Trophoblast cell (in vitro differentiated cells and primary cell): ENCODE results near the gene MS4A3.
"Not testable (repeated sequence)": the region's sequence is repeated elsewhere in the genome, so short reads cannot be mapped to it uniquely, and the experiment has no call there.

Experiments used
- DNase-seq, 2 donors: peaks; one replicate each; pipeline ENCODE4 v3.0.0-alpha.2; 2016
- H2AFZ ChIP-seq: 2 replicates; pipeline ENCODE4 v1.6.1; 2013; ENCODE audit warnings: low read length, moderate library complexity, mild to moderate bottlenecking; ENCODE audit not compliant: insufficient read depth, poor library complexity
- H2AK5ac ChIP-seq: 2 replicates; pipeline ENCODE4 v1.6.1; 2013; ENCODE audit warnings: mild to moderate bottlenecking, low read length
- H2BK120ac ChIP-seq: 2 replicates; pipeline ENCODE4 v1.6.1; 2013; ENCODE audit warnings: low read length, mild to moderate bottlenecking, moderate library complexity; ENCODE audit not compliant: insufficient read depth, poor library complexity
- H2BK12ac ChIP-seq: 2 replicates; pipeline ENCODE4 v1.6.1; 2013; ENCODE audit warnings: mild to moderate bottlenecking, low read length, moderate library complexity
- H2BK5ac ChIP-seq: 2 replicates; pipeline ENCODE4 v1.6.1; 2013; ENCODE audit warnings: low read length, low read depth, moderate library complexity, mild to moderate bottlenecking; ENCODE audit not compliant: poor library complexity
- H3K14ac ChIP-seq: 2 replicates; pipeline ENCODE4 v1.6.1; 2013; ENCODE audit warnings: mild to moderate bottlenecking, low read length
- H3K18ac ChIP-seq: 2 replicates; pipeline ENCODE4 v1.6.1; 2013; ENCODE audit warnings: mild to moderate bottlenecking, low read length
- H3K23ac ChIP-seq: 2 replicates; pipeline ENCODE4 v1.6.1; 2013; ENCODE audit warnings: low read length
- H3K27ac ChIP-seq: 2 replicates; pipeline ENCODE4 v1.5.1; 2013; ENCODE audit warnings: low read depth, mild to moderate bottlenecking, inconsistent platforms, low read length, moderate library complexity
- H3K27me3 ChIP-seq: 2 replicates; pipeline ENCODE4 v1.6.1; 2013; ENCODE audit warnings: inconsistent platforms, mild to moderate bottlenecking, low read length, moderate library complexity; ENCODE audit not compliant: insufficient read depth
- H3K36me3 ChIP-seq, 2 experiments: 1 replicate in 1 of 2; 2 replicates in 1 of 2; pipeline ENCODE4 v1.6.1; 2013; ENCODE audit warnings: low read length in 2 of 2, mild to moderate bottlenecking in 2 of 2, moderate library complexity in 1 of 2; ENCODE audit not compliant: insufficient read depth in 2 of 2, control insufficient read depth in 1 of 2
- H3K4ac ChIP-seq: 2 replicates; pipeline ENCODE4 v1.6.1; 2013; ENCODE audit warnings: low read depth, mild to moderate bottlenecking, low read length, moderate library complexity
- H3K4me1 ChIP-seq, 2 experiments: 1 replicate in 1 of 2; 2 replicates in 1 of 2; pipeline ENCODE4 v1.6.1; 2013; ENCODE audit warnings: low read length in 2 of 2, mild to moderate bottlenecking in 2 of 2, moderate library complexity in 1 of 2; ENCODE audit not compliant: insufficient read depth in 2 of 2, control insufficient read depth in 1 of 2
- H3K4me2 ChIP-seq: 2 replicates; pipeline ENCODE4 v1.6.1; 2013; ENCODE audit warnings: inconsistent platforms, mild to moderate bottlenecking, low read length, moderate library complexity
- H3K4me3 ChIP-seq: 2 replicates; pipeline ENCODE4 v1.5.1; 2013; ENCODE audit warnings: mild to moderate bottlenecking, low read depth, low read length, inconsistent platforms
- H3K79me1 ChIP-seq: one replicate; pipeline ENCODE4 v1.6.1; 2013; ENCODE audit warnings: low read length
- H3K79me2 ChIP-seq: 2 replicates; pipeline ENCODE4 v1.6.1; 2013; ENCODE audit warnings: low read length, mild to moderate bottlenecking; ENCODE audit not compliant: control insufficient read depth, insufficient read depth, poor library complexity
- H3K9ac ChIP-seq: 2 replicates; pipeline ENCODE4 v1.6.1; 2013; ENCODE audit warnings: mild to moderate bottlenecking, low read length
- H3K9me3 ChIP-seq: 2 replicates; pipeline ENCODE4 v1.6.1; 2013; ENCODE audit warnings: low read depth, mild to moderate bottlenecking, control low read depth, inconsistent platforms, low read length; ENCODE audit not compliant: insufficient read depth
- H4K12ac ChIP-seq: 2 replicates; pipeline ENCODE4 v1.6.1; 2013; ENCODE audit warnings: low read depth, mild to moderate bottlenecking, low read length, moderate library complexity
- H4K8ac ChIP-seq: 2 replicates; pipeline ENCODE4 v1.6.1; 2013; ENCODE audit warnings: low read depth, mild to moderate bottlenecking, low read length, moderate library complexity
- H4K91ac ChIP-seq: one replicate; pipeline ENCODE4 v1.6.1; 2013; ENCODE audit warnings: low read depth, mild to moderate bottlenecking, low read length, moderate library complexity
- WGBS: extraction: QIAGEN DNeasy Blood & Tissue Kit; methylation state at CpG from one replicate; pipeline ENCODE4 v1.1.7; 2013; ENCODE audit warnings: missing lambda C conversion rate; ENCODE audit not compliant: insufficient read length, insufficient coverage; ENCODE audit errors: extremely low coverage; 5-methylcytosine and 5-hydroxymethylcytosine counted together

Gene MS4A3

DNA sequence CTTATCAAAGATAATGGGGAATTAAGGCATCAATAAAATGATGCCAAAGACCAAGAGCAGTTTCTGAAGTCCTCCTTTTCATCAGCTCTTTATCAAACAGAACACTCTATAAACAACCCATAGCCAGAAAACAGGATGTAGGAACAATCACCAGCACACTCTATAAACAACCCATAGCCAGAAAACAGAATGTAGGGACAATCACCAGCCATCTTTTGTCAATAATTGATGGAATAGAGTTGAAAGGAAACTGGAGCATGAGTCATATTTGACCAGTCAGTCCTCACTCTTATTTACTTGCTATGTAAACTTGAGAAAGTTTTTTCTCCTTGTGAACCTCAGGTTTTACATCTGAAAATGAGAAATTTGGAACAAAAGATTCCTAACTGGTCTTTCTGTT, 42.0 kb downstream of the MS4A3 start:
- Histone ChIP-seq H3K36me3 (no peaks in the 10 kb centered on the region), H3K14ac (no peak overlapping the region), H4K8ac (no peak overlapping the region), H4K12ac (no peak overlapping the region), H3K4me2 (no peak overlapping the region), H3K27ac (no peak overlapping the region), H2BK120ac (no peak overlapping the region), H3K79me2 (no peaks in the 10 kb centered on the region), H2BK12ac (no peak overlapping the region), H3K79me1 (no peaks in the 10 kb centered on the region), H3K4me3 (no peak overlapping the region), H3K9ac (no peak overlapping the region), H3K9me3 (no peaks in the 10 kb centered on the region), H3K23ac (no peak overlapping the region), H2AK5ac (no peak overlapping the region), H3K18ac (no peak overlapping the region), H3K27me3 (no peaks in the 10 kb centered on the region), H2BK5ac (no peak overlapping the region), H4K91ac (no peak overlapping the region), H3K4ac (no peak overlapping the region), H2AFZ (no peak overlapping the region), H3K4me1 (no peaks in the 10 kb centered on the region)
- DNase-seq = no peak

DNA sequence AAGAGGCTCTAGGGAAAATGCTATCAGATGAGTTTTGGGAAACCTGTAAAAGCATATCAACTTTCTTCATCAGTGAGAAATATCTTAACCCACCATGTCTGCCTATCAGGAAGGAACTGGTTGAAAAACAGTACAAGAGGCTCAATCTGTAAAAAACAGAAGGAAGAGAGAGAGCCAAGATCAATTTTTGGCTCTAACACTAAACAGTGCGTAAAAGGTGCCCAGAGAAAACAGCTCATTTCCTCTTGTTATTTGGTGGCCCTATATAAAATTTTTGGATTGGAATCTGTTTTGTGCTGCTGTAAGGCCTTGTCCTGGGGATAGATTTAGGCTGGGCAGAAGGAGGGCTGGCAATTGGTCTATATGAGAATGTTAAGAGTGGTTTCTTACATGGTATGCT, 44.1 kb downstream of the MS4A3 start:
- Histone ChIP-seq H2BK5ac (no peak overlapping the region), H3K27ac (no peak overlapping the region), H4K91ac (no peak overlapping the region), H2BK12ac (no peak overlapping the region), H3K23ac (no peak overlapping the region), H4K8ac (no peak overlapping the region), H2AFZ (no peak overlapping the region), H3K79me1 (no peaks in the 10 kb centered on the region), H2BK120ac (no peak overlapping the region), H3K4me2 (no peak overlapping the region), H3K4ac (no peak overlapping the region), H3K4me3 (no peak overlapping the region), H3K36me3 (no peaks in the 10 kb centered on the region), H3K79me2 (no peaks in the 10 kb centered on the region), H3K14ac (no peak overlapping the region), H3K18ac (no peak overlapping the region), H4K12ac (no peak overlapping the region), H3K9me3 (no peaks in the 10 kb centered on the region), H3K4me1 (no peaks in the 10 kb centered on the region), H3K27me3 (no peaks in the 10 kb centered on the region), H2AK5ac (no peak overlapping the region), H3K9ac (no peak overlapping the region)
- no peak for DNase-seq
- WGBS = no CpG with 5 or more reads among the region's 1 CpG

DNA sequence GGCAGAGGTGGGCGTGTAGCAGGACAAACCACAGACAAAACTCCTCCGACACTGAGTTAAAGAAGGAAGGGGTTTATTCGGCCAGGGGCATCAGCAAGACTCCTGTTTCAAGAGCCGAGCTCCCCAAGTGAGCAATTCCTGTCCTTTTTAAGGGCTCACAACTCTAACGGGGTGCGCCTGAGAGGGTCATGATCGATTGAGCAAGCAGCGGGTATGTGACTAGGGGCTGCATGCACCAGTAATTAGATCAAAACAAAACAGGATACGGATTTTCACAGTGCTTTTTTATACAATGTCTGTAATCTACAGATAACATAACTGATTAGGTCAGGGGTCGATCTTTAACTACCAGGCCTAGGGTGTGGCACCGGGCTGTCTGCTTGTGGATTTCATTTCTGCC, 44.9 kb downstream of the MS4A3 start:
- not testable (repeated sequence) for H3K27ac ChIP-seq, H3K14ac ChIP-seq

DNA sequence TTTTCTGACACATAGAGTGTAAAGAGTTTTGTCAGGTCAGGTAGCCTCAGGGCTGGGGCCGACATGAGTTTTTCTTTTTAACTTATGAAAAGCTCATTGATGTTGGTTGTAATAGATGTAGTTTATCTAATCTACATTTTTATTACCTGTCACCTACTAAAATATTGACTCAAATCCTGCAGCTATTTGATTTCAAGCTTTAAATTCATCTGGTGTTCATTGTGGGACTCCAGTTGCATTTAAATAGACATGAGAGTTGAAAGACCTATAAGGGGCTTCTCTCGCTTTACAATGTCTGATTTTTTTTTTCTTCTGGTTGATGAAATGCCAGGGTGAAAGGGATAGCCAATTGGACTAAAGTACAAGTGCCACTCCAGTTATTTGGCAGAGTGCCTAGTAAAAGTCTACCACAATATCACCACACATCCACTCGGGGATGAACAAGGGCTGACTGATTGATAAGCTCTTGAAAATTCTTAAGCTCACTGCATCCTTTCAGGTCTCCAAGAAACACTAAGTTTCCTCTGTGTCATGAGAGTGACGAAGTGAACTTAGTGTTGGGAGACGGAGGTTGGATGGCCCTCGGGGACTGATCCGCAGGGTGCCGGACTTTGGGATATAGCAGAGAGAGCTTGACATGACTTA, 48.1 kb downstream of the MS4A3 start:
- H4K8ac ChIP-seq, H3K27me3 ChIP-seq, H3K79me2 ChIP-seq, DNase-seq, H2AFZ ChIP-seq, H3K9ac ChIP-seq, H3K27ac ChIP-seq, H3K4me1 ChIP-seq, H4K91ac ChIP-seq, H3K23ac ChIP-seq, H2BK12ac ChIP-seq, H3K4me2 ChIP-seq, H4K12ac ChIP-seq, H3K14ac ChIP-seq, H3K79me1 ChIP-seq, H3K9me3 ChIP-seq, H2AK5ac ChIP-seq, H2BK5ac ChIP-seq, H3K18ac ChIP-seq, H3K36me3 ChIP-seq, H2BK120ac ChIP-seq, H3K4me3 ChIP-seq, H3K4ac ChIP-seq: not testable (repeated sequence)
- no CpG with 5 or more reads among the region's 8 CpGs for WGBS

More for the DNA sequence above, 44.9 kb downstream of the MS4A3 start:
- H3K79me1 ChIP-seq, DNase-seq, H3K4ac ChIP-seq, H2AK5ac ChIP-seq, H3K9ac ChIP-seq, H3K23ac ChIP-seq, H3K4me1 ChIP-seq, H3K27me3 ChIP-seq, H2BK5ac ChIP-seq, H2AFZ ChIP-seq, H4K91ac ChIP-seq, H3K79me2 ChIP-seq, H2BK12ac ChIP-seq, H3K36me3 ChIP-seq, H3K18ac ChIP-seq, H3K9me3 ChIP-seq, H3K4me2 ChIP-seq, H2BK120ac ChIP-seq, H4K8ac ChIP-seq, H3K4me3 ChIP-seq, H4K12ac ChIP-seq: not testable (repeated sequence)
- no CpG with 5 or more reads among the region's 11 CpGs for WGBS
